Activated CD8-positive, alpha-beta memory T cell treated with anti-CD3 and anti-CD28 coated beads for 1 hour (primary cell): ENCODE results near the gene DNMT3L.
A peak's percentile ranks its signal among the peaks of the same experiment; 100 is the strongest.
"Not testable (repeated sequence)": the region's sequence is repeated elsewhere in the genome, so short reads cannot be mapped to it uniquely, and the experiment has no call there.

Source experiments
- DNase-seq, 2 donors: peaks; one replicate each; pipeline ENCODE4 v3.0.0-alpha.2; 2020; ENCODE audit warnings: low read depth in 1 of 2; ENCODE audit errors: extremely low read depth in 1 of 2

Gene DNMT3L

GRCh38 chr21:44261675-44262295 is at the start of gene DNMT3L:
Gene DNMT3L, minus strand, starts transcription at chr21:44261897. Its CDS starts 638 bp downstream, at chr21:44261259.
- no peak for DNase-seq

- no peak for DNase-seq
Measured at GRCh38 chr21:44310628-44311507, 49.2 kb upstream of the DNMT3L start.

GRCh38 chr21:44306936-44307704 is 45.4 kb upstream of the DNMT3L start:
- DNase-seq = no peak

GRCh38 chr21:44305691-44306090 is 44.0 kb upstream of the DNMT3L start:
- no peak for DNase-seq

- peak in 1 of 2 donors; percentile 19 for DNase-seq
Measured at GRCh38 chr21:44304877-44305293, 43.2 kb upstream of the DNMT3L start.

- no peak for DNase-seq
Measured at GRCh38 chr21:44304011-44304616, 42.4 kb upstream of the DNMT3L start.

- DNase-seq = no peak
Measured at GRCh38 chr21:44303490-44303981, 41.8 kb upstream of the DNMT3L start.

GRCh38 chr21:44302573-44303401 is 41.1 kb upstream of the DNMT3L start:
- not testable (repeated sequence) for DNase-seq

GRCh38 chr21:44301961-44302406 is 40.3 kb upstream of the DNMT3L start:
- DNase-seq = no peak

GRCh38 chr21:44301141-44301540 is 39.4 kb upstream of the DNMT3L start:
- no peak for DNase-seq

GRCh38 chr21:44300262-44300959 is 38.7 kb upstream of the DNMT3L start:
- DNase-seq = peak in 1 of 2 donors; percentile 48

GRCh38 chr21:44299458-44300261 is 38.0 kb upstream of the DNMT3L start, which contains the start of gene PFKL:
Gene PFKL, plus strand, starts transcription at chr21:44300053. Its CDS starts 53 bp downstream, at chr21:44300106.
- peak in 1 of 2 donors; percentile 44 for DNase-seq

GRCh38 chr21:44299085-44299457 is 37.4 kb upstream of the DNMT3L start:
- no peak for DNase-seq

- DNase-seq = no peak
Measured at GRCh38 chr21:44298301-44298700, 36.6 kb upstream of the DNMT3L start.

GRCh38 chr21:44297525-44298290 is 36.0 kb upstream of the DNMT3L start:
- DNase-seq = peak; percentile 36 to 52

GRCh38 chr21:44296916-44297315 is 35.2 kb upstream of the DNMT3L start:
- DNase-seq = no peak

- DNase-seq = no peak
Measured at GRCh38 chr21:44296103-44296519, 34.4 kb upstream of the DNMT3L start.
